Measurements from ENCODE around the gene PHC2.

PHC2 gene

DNA sequence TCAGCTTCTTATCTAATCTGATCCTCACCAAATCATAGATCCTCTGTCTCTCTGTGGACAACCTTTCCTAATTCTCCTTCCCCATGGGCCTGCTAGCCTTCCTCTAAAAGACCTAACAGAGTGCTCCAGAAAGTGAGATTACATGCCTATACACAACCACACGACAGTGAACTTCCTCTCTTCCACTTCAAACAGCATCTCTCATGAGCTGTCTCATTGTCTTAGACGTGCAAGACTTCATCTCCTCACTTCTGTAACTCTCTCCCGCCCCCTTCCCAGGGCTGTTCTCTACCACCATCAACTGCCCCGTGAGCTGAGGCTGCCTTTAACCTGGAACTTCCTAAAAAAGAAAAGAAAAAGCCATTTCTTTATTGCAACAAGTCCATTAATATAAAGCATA, 95.9 kb downstream of the PHC2 start:
- Histone ChIP-seq H3K27ac (ENCODE audit: insufficient read depth, low read length, poor library complexity, severe bottlenecking) (no peak overlapping the region), H3K4me3 (ENCODE audit: insufficient read depth, low read depth, low read length, poor library complexity, severe bottlenecking) (no peak overlapping the region), H3K36me3 (ENCODE audit: control insufficient read depth, insufficient read depth, low read length) (peaks cover 40% of the 10 kb centered on the region), H3K27me3 (replicated peaks; ENCODE audit: control insufficient read depth, insufficient read depth, low read length, poor library complexity, severe bottlenecking) (no peaks in the 10 kb centered on the region), H3K9me3 (ENCODE audit: control insufficient read depth, low read length) (no peaks in the 10 kb centered on the region), H3K4me1 (ENCODE audit: control insufficient read depth, insufficient read depth, low read length, poor library complexity, severe bottlenecking) (no peaks in the 10 kb centered on the region)
- no peak for DNase-seq

DNA sequence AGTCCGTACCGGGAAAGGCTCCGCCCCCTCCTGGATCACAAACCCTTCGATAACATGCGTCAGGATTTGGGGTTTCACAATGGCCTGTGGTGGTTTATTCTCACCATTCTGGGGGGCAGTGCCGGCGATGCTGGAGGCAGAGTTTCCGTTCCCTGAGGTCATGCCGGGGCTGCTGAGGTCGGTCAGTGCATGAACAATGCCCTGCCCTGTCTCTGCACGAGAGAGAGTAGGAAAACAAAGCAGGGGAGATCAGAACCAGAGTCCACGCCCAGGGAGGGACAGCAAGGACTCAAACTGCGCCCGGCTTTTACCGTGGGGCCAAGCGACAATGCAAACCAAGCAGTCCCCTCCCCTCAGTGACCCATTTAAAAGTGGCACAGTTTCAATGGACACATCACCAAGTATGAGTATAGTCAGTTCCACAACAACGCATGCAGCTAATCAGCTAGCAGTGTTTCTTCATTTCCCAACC, 96.8 kb downstream of the PHC2 start:
- H3K9me3 ChIP-seq (ENCODE audit: control insufficient read depth, low read length): no peaks in the 10 kb centered on the region
- H3K4me3 ChIP-seq (ENCODE audit: insufficient read depth, low read depth, low read length, poor library complexity, severe bottlenecking): no peak overlapping the region
- DNase-seq: no peak
- H3K27me3 ChIP-seq (replicated peaks; ENCODE audit: control insufficient read depth, insufficient read depth, low read length, poor library complexity, severe bottlenecking): no peaks in the 10 kb centered on the region
- peaks cover 49% of the 10 kb centered on the region for H3K36me3 ChIP-seq (ENCODE audit: control insufficient read depth, insufficient read depth, low read length)
- H3K4me1 ChIP-seq (ENCODE audit: control insufficient read depth, insufficient read depth, low read length, poor library complexity, severe bottlenecking): no peaks in the 10 kb centered on the region
- no peak overlapping the region for H3K27ac ChIP-seq (ENCODE audit: insufficient read depth, low read length, poor library complexity, severe bottlenecking)

- no peak for DNase-seq
- H3K9me3 ChIP-seq (ENCODE audit: control insufficient read depth, low read length): no peaks in the 10 kb centered on the region
- H3K27ac ChIP-seq (ENCODE audit: insufficient read depth, low read length, poor library complexity, severe bottlenecking): no peak overlapping the region
- H3K36me3 ChIP-seq (ENCODE audit: control insufficient read depth, insufficient read depth, low read length): peaks cover 61% of the 10 kb centered on the region
- H3K4me1 ChIP-seq (ENCODE audit: control insufficient read depth, insufficient read depth, low read length, poor library complexity, severe bottlenecking): no peaks in the 10 kb centered on the region
- no peak overlapping the region for H3K4me3 ChIP-seq (ENCODE audit: insufficient read depth, low read depth, low read length, poor library complexity, severe bottlenecking)
- H3K27me3 ChIP-seq (replicated peaks; ENCODE audit: control insufficient read depth, insufficient read depth, low read length, poor library complexity, severe bottlenecking): no peaks in the 10 kb centered on the region
Observed at GRCh38 chr1:33332881-33333280, 98.0 kb downstream of the PHC2 start.

DNA sequence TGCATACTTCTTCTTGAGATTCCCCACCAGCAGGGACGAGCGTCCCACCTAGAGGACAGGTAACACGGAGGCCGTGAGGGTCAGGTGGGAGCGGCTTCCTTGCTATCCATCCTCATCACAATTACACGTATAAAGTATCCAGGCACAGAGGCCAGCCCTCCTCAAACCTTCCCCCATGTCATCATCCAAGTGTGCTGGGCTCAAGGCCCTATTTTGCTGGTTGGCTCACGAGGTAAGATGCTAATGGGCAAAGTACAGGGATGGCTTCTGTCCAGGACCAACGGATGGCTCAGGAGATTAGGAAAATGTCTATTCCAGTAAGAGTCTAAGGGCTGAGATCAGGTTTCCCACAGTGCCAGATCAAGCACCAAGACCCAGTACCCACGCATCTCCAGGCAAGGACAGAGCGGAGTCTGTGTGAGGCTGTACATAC, 98.5 kb downstream of the PHC2 start:
- DNase-seq: no peak
- H3K27me3 ChIP-seq (replicated peaks; ENCODE audit: control insufficient read depth, insufficient read depth, low read length, poor library complexity, severe bottlenecking): no peaks in the 10 kb centered on the region
- no peaks in the 10 kb centered on the region for H3K4me1 ChIP-seq (ENCODE audit: control insufficient read depth, insufficient read depth, low read length, poor library complexity, severe bottlenecking)
- no peak overlapping the region for H3K4me3 ChIP-seq (ENCODE audit: insufficient read depth, low read depth, low read length, poor library complexity, severe bottlenecking)
- H3K36me3 ChIP-seq (ENCODE audit: control insufficient read depth, insufficient read depth, low read length): peaks cover 66% of the 10 kb centered on the region
- no peak overlapping the region for H3K27ac ChIP-seq (ENCODE audit: insufficient read depth, low read length, poor library complexity, severe bottlenecking)
- H3K9me3 ChIP-seq (ENCODE audit: control insufficient read depth, low read length): no peaks in the 10 kb centered on the region

- H3K4me3 ChIP-seq (ENCODE audit: insufficient read depth, low read depth, low read length, poor library complexity, severe bottlenecking): no peak overlapping the region
- no peaks in the 10 kb centered on the region for H3K4me1 ChIP-seq (ENCODE audit: control insufficient read depth, insufficient read depth, low read length, poor library complexity, severe bottlenecking)
- no peaks in the 10 kb centered on the region for H3K9me3 ChIP-seq (ENCODE audit: control insufficient read depth, low read length)
- H3K27ac ChIP-seq (ENCODE audit: insufficient read depth, low read length, poor library complexity, severe bottlenecking): no peak overlapping the region
- no peak for DNase-seq
- H3K27me3 ChIP-seq (replicated peaks; ENCODE audit: control insufficient read depth, insufficient read depth, low read length, poor library complexity, severe bottlenecking): no peaks in the 10 kb centered on the region
- peaks cover 73% of the 10 kb centered on the region for H3K36me3 ChIP-seq (ENCODE audit: control insufficient read depth, insufficient read depth, low read length)
Observed at GRCh38 chr1:33331444-33332356, 99.2 kb downstream of the PHC2 start.

DNA sequence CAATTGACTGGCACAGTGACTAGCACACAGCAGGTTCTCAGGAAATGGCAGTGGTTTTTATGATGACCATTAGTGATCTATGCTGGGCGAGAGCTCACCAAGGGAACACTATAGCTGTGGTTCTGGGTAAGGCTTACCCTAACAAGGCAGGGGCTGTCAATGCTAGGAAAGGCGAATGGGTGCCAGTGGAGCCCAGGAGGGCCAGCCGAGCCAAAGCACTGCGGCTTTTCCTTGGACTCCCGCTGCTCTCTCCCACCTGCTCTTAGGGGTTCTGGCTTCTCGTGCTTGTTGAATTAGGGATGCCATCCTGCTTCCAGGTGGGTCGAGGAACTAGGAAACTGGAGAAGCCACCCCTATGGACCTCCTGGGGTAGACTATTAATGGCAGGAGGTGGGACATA, 100.0 kb downstream of the PHC2 start:
- DNase-seq: no peak
- Histone ChIP-seq H3K27ac (ENCODE audit: insufficient read depth, low read length, poor library complexity, severe bottlenecking) (no peak overlapping the region), H3K36me3 (ENCODE audit: control insufficient read depth, insufficient read depth, low read length) (peaks cover 80% of the 10 kb centered on the region), H3K4me1 (ENCODE audit: control insufficient read depth, insufficient read depth, low read length, poor library complexity, severe bottlenecking) (no peaks in the 10 kb centered on the region), H3K27me3 (replicated peaks; ENCODE audit: control insufficient read depth, insufficient read depth, low read length, poor library complexity, severe bottlenecking) (no peaks in the 10 kb centered on the region), H3K9me3 (ENCODE audit: control insufficient read depth, low read length) (no peaks in the 10 kb centered on the region), H3K4me3 (ENCODE audit: insufficient read depth, low read depth, low read length, poor library complexity, severe bottlenecking) (no peak overlapping the region)

GRCh38 chr1:33330361-33330890, 100.5 kb downstream of the PHC2 start:
- H3K4me3 ChIP-seq (ENCODE audit: insufficient read depth, low read depth, low read length, poor library complexity, severe bottlenecking): no peak overlapping the region
- no peaks in the 10 kb centered on the region for H3K4me1 ChIP-seq (ENCODE audit: control insufficient read depth, insufficient read depth, low read length, poor library complexity, severe bottlenecking)
- H3K27me3 ChIP-seq (replicated peaks; ENCODE audit: control insufficient read depth, insufficient read depth, low read length, poor library complexity, severe bottlenecking): no peaks in the 10 kb centered on the region
- H3K27ac ChIP-seq (ENCODE audit: insufficient read depth, low read length, poor library complexity, severe bottlenecking): no peak overlapping the region
- H3K9me3 ChIP-seq (ENCODE audit: control insufficient read depth, low read length): no peaks in the 10 kb centered on the region
- no peak for DNase-seq
- peaks cover 84% of the 10 kb centered on the region for H3K36me3 ChIP-seq (ENCODE audit: control insufficient read depth, insufficient read depth, low read length)

- Histone ChIP-seq H3K27ac (ENCODE audit: insufficient read depth, low read length, poor library complexity, severe bottlenecking) (no peak overlapping the region), H3K9me3 (ENCODE audit: control insufficient read depth, low read length) (no peaks in the 10 kb centered on the region)
Observed at GRCh38 chr1:33329600-33330305, 101.1 kb downstream of the PHC2 start.

DNA sequence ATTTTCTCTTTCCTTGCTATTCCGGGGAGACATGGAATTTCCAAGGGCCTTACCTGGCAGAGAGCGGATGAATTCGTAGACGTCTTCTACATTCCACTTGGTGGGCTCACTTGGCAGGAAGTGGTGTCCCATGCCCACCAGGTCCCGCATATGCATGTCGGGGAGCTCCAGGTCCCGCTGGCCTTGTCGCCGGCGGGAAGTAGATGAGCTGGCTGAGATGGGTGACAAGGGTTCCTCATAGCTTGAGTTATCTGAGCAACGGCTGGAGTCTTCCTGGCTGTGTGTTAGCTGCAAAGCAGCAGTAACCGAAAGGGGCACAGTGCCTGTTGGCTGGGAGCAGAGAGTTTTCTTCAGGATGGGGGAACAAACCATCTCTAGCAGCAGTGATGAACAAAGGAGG, 102.1 kb downstream of the PHC2 start:
- no peak overlapping the region for H3K4me3 ChIP-seq (ENCODE audit: insufficient read depth, low read depth, low read length, poor library complexity, severe bottlenecking)
- H3K4me1 ChIP-seq (ENCODE audit: control insufficient read depth, insufficient read depth, low read length, poor library complexity, severe bottlenecking): no peaks in the 10 kb centered on the region
- H3K27ac ChIP-seq (ENCODE audit: insufficient read depth, low read length, poor library complexity, severe bottlenecking): no peak overlapping the region

More at GRCh38 chr1:33329600-33330305, 101.1 kb downstream of the PHC2 start:
- no peaks in the 10 kb centered on the region for H3K4me1 ChIP-seq (ENCODE audit: control insufficient read depth, insufficient read depth, low read length, poor library complexity, severe bottlenecking)
- no peaks in the 10 kb centered on the region for H3K27me3 ChIP-seq (replicated peaks; ENCODE audit: control insufficient read depth, insufficient read depth, low read length, poor library complexity, severe bottlenecking)
- no peak overlapping the region for H3K4me3 ChIP-seq (ENCODE audit: insufficient read depth, low read depth, low read length, poor library complexity, severe bottlenecking)
- DNase-seq: no peak
- peaks cover 91% of the 10 kb centered on the region for H3K36me3 ChIP-seq (ENCODE audit: control insufficient read depth, insufficient read depth, low read length)

More for the DNA sequence above, 102.1 kb downstream of the PHC2 start:
- no peak for DNase-seq
- no peaks in the 10 kb centered on the region for H3K9me3 ChIP-seq (ENCODE audit: control insufficient read depth, low read length)
- no peaks in the 10 kb centered on the region for H3K27me3 ChIP-seq (replicated peaks; ENCODE audit: control insufficient read depth, insufficient read depth, low read length, poor library complexity, severe bottlenecking)
- H3K36me3 ChIP-seq (ENCODE audit: control insufficient read depth, insufficient read depth, low read length): peaks cover 98% of the 10 kb centered on the region

Data from effector memory CD4-positive, alpha-beta T cell (primary cell).